ENCODE results near the gene WDSUB1.

WDSUB1 gene, protein sequence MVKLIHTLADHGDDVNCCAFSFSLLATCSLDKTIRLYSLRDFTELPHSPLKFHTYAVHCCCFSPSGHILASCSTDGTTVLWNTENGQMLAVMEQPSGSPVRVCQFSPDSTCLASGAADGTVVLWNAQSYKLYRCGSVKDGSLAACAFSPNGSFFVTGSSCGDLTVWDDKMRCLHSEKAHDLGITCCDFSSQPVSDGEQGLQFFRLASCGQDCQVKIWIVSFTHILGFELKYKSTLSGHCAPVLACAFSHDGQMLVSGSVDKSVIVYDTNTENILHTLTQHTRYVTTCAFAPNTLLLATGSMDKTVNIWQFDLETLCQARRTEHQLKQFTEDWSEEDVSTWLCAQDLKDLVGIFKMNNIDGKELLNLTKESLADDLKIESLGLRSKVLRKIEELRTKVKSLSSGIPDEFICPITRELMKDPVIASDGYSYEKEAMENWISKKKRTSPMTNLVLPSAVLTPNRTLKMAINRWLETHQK

DNA sequence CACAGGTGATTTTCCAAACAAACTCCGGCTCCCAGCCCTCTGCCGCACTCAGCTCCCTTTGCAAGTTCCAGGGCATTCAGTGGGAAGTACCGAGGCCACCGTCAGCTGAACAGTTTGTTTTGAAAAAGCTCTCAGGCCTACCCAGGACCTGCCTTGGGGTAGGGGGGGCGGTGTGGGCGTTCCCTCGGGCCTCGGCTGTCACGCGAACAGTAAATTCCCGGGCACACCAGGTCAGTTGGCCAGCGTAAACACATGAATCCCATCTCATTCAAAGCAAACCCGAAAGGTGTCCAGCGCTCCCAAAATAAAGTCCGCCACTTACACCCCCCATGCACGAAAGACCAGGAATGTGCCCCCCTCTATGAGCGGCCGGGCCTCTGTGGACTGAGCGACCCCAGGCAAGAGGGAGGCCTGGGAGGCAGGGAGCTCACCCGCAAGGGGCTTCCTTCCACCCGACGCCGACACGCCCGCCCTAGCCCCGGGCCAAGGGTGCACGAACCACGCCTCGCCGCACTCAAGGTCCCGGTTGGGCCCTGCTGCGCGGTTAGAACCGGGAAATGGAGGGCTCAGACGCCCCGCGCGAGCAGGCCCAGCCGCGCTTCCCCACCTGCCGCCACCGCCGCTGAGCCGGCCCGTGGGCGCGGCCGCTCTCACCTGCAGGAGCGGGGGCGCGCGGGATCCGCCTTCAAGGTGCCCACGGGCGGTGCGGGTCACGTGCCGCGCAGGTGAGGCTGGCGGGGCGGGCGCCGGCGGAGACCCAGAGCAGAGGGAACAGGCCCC is at the start of gene WDSUB1:
TSS of gene WDSUB1 (minus strand) at position 775 of the 780 bp plus-strand sequence. CDS start 3,634 bp downstream, outside the sequence.
- peak; percentile 14 for DNase-seq (ENCODE audit: low read depth)
- peak within 1 kb of the TSS; percentile 98 for H3K4me3 ChIP-seq (ENCODE audit: control insufficient read depth, low read depth, low read length)
- TF ChIP-seq, protein P1, sequence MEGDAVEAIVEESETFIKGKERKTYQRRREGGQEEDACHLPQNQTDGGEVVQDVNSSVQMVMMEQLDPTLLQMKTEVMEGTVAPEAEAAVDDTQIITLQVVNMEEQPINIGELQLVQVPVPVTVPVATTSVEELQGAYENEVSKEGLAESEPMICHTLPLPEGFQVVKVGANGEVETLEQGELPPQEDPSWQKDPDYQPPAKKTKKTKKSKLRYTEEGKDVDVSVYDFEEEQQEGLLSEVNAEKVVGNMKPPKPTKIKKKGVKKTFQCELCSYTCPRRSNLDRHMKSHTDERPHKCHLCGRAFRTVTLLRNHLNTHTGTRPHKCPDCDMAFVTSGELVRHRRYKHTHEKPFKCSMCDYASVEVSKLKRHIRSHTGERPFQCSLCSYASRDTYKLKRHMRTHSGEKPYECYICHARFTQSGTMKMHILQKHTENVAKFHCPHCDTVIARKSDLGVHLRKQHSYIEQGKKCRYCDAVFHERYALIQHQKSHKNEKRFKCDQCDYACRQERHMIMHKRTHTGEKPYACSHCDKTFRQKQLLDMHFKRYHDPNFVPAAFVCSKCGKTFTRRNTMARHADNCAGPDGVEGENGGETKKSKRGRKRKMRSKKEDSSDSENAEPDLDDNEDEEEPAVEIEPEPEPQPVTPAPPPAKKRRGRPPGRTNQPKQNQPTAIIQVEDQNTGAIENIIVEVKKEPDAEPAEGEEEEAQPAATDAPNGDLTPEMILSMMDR (IDR thresholded peaks at IDR 0.05; ENCODE audit: control insufficient read depth, insufficient read depth, low read depth, low read length, missing control alignments) = no peak

DNA sequence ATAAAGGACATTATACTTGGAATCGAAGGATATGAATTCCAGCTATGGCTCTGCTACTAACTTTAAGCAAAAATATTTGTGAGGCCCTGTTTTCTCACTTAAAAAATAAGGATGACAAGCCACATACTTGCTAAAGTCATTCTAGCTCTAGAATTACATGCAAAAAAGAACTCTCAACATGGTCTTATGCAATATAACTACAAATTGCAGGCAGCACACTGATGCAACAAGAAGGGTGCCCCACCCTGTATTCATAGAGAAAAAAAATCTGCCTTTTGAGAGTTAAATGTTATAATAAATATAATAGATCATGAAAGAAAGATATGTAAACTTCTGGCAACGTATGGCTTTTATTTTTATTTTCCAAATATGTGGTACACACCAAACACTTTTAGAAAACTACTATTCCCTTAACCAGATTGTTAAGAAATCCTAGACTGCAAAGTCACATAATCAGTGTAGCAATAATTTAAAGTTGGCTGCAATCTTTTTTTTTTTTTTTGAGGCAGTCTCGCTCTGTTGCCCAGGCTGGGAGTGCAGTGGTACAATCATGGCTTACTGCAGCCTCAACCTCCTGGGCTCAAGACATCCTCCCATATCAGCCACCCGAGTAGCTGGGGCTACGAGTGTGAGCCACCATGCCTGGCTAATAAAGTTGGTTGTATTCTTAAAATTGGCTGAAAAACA is 40.2 kb upstream of the WDSUB1 start:
- no peak overlapping the region for H3K4me3 ChIP-seq (ENCODE audit: control insufficient read depth, low read depth, low read length)
- DNase-seq (ENCODE audit: low read depth) = peak; percentile 52
- TF ChIP-seq, protein P1 (IDR thresholded peaks at IDR 0.05; ENCODE audit: control insufficient read depth, insufficient read depth, low read depth, low read length, missing control alignments) = no peak

DNA sequence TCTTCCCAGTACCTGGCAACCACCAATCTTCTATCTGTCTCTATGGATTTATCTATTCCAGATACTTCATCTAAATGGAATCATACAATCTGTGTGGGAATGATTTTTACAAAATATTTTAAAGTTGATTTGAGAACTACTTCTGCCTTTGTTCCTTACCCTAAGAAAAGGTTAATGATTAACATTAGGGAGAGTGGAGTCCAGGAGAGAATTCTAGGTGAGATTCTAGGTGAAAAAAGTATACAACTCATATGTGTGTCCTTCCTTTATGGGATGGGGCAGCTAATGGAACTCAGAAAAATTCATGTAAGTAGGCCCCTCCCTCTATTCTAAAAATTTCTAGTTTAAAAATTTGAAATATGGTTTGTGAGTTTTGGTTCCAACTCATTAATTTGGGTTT is 35.9 kb upstream of the WDSUB1 start:
- no peak overlapping the region for H3K4me3 ChIP-seq (ENCODE audit: control insufficient read depth, low read depth, low read length)
- DNase-seq (ENCODE audit: low read depth) = no peak
- TF ChIP-seq, protein P1 (IDR thresholded peaks at IDR 0.05; ENCODE audit: control insufficient read depth, insufficient read depth, low read depth, low read length, missing control alignments) = no peak

DNA sequence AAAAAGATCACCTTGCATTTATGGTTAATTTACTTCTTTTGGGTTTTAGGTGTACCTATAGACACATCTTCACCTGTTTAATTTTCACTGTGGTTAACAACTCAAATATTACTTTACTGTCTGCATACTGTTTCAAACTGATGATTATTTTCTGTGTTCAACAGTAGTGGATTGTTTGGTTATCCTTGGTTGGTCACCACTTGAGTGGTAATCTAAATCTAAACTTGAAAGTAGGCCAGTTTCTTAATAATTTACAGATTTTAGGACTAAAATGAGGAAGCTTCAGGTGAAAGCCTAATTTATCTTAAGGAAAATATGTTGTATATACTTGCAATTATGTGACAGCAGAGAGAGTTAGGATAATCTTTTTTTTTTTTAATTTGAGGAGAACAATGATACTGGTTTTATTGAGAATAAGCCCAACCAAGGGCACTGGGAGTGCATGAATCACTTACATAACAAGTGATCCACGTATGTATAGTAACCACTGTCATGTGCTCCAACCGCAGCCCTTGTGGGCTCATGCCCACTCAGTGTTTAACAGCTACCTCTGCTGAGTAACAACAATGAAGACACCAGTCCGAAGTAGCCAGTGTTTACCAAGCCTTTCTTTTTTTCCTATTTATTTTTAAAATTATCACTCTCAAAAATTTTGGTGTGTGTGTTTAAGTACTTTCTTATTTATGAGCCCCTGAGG is 31.0 kb upstream of the WDSUB1 start:
- TF ChIP-seq, protein P1 (IDR thresholded peaks at IDR 0.05; ENCODE audit: control insufficient read depth, insufficient read depth, low read depth, low read length, missing control alignments) = no peak

DNA sequence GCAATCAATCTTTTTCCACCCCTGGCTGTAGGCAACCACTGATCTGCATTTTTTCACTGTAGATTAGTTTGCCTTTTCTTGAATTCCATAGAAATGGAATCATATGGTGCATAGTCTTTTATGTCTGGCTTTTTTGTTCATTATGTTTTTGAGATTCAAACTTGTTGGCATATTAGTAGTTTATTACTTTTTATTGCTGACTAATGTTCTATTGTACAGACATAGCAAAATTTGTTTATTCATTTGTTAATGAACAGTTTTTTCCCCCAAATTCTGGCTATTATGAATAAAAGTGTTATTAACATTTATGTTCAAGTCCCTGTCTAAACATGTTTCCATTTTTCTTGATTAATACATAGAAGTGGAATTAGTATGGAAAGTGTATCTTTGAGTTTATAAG is 21.4 kb upstream of the WDSUB1 start:
- TF ChIP-seq, protein P1 (IDR thresholded peaks at IDR 0.05; ENCODE audit: control insufficient read depth, insufficient read depth, low read depth, low read length, missing control alignments) = no peak
- DNase-seq (ENCODE audit: low read depth) = no peak
- no peak overlapping the region for H3K4me3 ChIP-seq (ENCODE audit: control insufficient read depth, low read depth, low read length)

More for the DNA sequence above, 31.0 kb upstream of the WDSUB1 start:
- no peak for DNase-seq (ENCODE audit: low read depth)
- no peak overlapping the region for H3K4me3 ChIP-seq (ENCODE audit: control insufficient read depth, low read depth, low read length)

DNA sequence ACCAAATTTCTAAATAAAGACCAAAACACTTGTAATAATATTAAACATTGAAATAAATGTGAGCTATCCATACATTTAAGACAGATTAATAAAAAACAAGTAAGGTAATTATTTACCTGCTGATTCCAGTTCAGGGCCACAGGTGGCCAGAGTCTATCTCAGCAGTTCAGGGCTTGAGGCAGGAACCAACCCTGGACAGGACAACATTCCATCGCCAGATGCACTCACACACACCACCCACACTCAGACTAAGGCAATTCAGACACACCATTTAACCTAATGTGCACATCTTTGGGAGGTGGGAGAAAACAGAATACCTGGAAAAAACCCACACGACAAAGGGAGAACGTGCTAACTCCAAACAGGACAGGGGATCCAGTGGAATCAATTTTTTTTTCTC is 14.1 kb upstream of the WDSUB1 start:
- DNase-seq (ENCODE audit: low read depth) = no peak
- no peak overlapping the region for H3K4me3 ChIP-seq (ENCODE audit: control insufficient read depth, low read depth, low read length)
- TF ChIP-seq, protein P1 (IDR thresholded peaks at IDR 0.05; ENCODE audit: control insufficient read depth, insufficient read depth, low read depth, low read length, missing control alignments) = no peak

Data from AG09309 (cell line).